ENCODE data around the gene ZHX3. TPM values are rescaled to one million over a fixed set of nuclear protein-coding genes. Genes with fewer than 3 reads are reported as not detected.

Gene ZHX3
- total RNA-seq, 1 experiment from 2014 or later = 9.6 TPM

- TF ChIP-seq ATF2 (CRISPR knock-in tag; IDR thresholded peaks at IDR 0.05; ENCODE audit: borderline replicate concordance, low read depth) (no peak), PRDM15 (CRISPR knock-in tag; IDR thresholded peaks at IDR 0.05) (no peak), ARID4B (CRISPR knock-in tag; IDR thresholded peaks at IDR 0.05; ENCODE audit: borderline replicate concordance) (no peak), AFF4 (CRISPR knock-in tag; IDR thresholded peaks at IDR 0.05; ENCODE audit: borderline replicate concordance) (no peak)
- CTCF ChIA-PET = interaction anchor here (1.5 to 2.1 kb wide), 3 partner anchors 30 to 138 kb away, joined by 3 to 10 read pairs (median 6); partner anchors contain the start of gene LPIN3
- DNase-seq (ENCODE audit: low spot score) (no peak), ATAC-seq (no peak)
- H3K27ac Mint-ChIP-seq = no peak overlapping the region
- peaks cover 9% of the 10 kb centered on the region for H3K9me3 Mint-ChIP-seq
- peaks cover 6% of the 10 kb centered on the region; the same call in 1 of the 2 replicates for H3K4me1 Mint-ChIP-seq
- no peak overlapping the region for H3K4me3 Mint-ChIP-seq
- POLR2A ChIA-PET = no interaction called here
- H3K27me3 Mint-ChIP-seq (ENCODE audit: low read depth) = no peaks in the 10 kb centered on the region
- H3K36me3 Mint-ChIP-seq = peaks cover 4% of the 10 kb centered on the region; the same call in 1 of the 2 replicates
Measured at GRCh38 chr20:41202426-41202825, 115.1 kb downstream of the ZHX3 start.

GRCh38 chr20:41201760-41202159 lies 115.8 kb downstream of the ZHX3 start:
- ChIA-PET POLR2A (no interaction called here), CTCF (interaction anchor here (1.2 to 2.1 kb wide), 4 partner anchors 29 to 236 kb away, joined by 3 to 10 read pairs (median 4); partner anchors contain the start of gene LPIN3)
- Mint-ChIP-seq H3K9me3 (peaks cover 9% of the 10 kb centered on the region), H3K27me3 (ENCODE audit: low read depth) (no peaks in the 10 kb centered on the region), H3K4me1 (peaks cover 6% of the 10 kb centered on the region; the same call in 1 of the 2 replicates), H3K36me3 (peaks cover 4% of the 10 kb centered on the region; the same call in 1 of the 2 replicates), H3K4me3 (no peak overlapping the region), H3K27ac (no peak overlapping the region)
- ATAC-seq (no peak), DNase-seq (ENCODE audit: low spot score) (no peak)
- TF ChIP-seq NR1H2 (CRISPR knock-in tag; IDR thresholded peaks at IDR 0.05) (no peak), GTF2I (CRISPR knock-in tag; conservative IDR thresholded peaks at IDR 0.05) (no peak), RELA (CRISPR knock-in tag; IDR thresholded peaks at IDR 0.05; ENCODE audit: borderline replicate concordance) (no peak), ZNF423 (CRISPR knock-in tag; IDR thresholded peaks at IDR 0.05) (no peak), ERG (CRISPR knock-in tag; IDR thresholded peaks at IDR 0.05) (no peak), ZNF317 (CRISPR knock-in tag; IDR thresholded peaks at IDR 0.05; ENCODE audit: borderline replicate concordance, low read depth) (no peak), USF2 (CRISPR knock-in tag; IDR thresholded peaks at IDR 0.05) (no peak), ZMAT4 (CRISPR knock-in tag; IDR thresholded peaks at IDR 0.05) (no peak)

Measured in WTC11 (cell line).